ENCODE results near the gene GCC2. TPM values are rescaled to one million over a fixed set of nuclear protein-coding genes. Genes with fewer than 3 reads are reported as not detected.
"Not testable (repeated sequence)": the region's sequence is repeated elsewhere in the genome, so short reads cannot be mapped to it uniquely, and the experiment has no call there.

The GCC2 gene
- total RNA-seq, 2 experiments from 2014 or later = 46.2 to 53.4 TPM

DNA sequence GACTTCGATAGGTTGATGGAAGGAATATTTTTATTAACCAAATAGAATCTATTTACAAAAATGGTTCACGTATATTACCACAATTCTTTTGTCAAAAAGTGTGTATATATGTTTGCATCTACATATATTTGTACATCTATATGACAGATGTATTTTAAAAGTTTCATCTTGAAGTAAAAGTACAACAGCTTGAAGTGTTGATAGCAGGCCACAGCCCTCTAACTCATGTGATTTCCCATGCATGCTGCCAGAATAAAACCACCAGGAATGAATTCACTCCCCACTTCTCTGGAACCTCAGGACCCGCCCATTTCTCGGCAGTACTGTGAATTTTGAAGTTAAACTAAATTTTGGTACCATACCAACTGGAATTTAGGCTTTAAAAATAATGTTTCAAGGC lies 58.6 kb downstream of the GCC2 start:
- H3K9me3 Mint-ChIP-seq, CTCF ChIA-PET, H3K27ac Mint-ChIP-seq, H3K4me1 Mint-ChIP-seq, POLR2A ChIA-PET, H3K27me3 Mint-ChIP-seq, H3K4me3 Mint-ChIP-seq, DNase-seq: not testable (repeated sequence)
- H3K36me3 Mint-ChIP-seq (ENCODE audit: low read depth) = peaks cover 36% of the 10 kb centered on the region

DNA sequence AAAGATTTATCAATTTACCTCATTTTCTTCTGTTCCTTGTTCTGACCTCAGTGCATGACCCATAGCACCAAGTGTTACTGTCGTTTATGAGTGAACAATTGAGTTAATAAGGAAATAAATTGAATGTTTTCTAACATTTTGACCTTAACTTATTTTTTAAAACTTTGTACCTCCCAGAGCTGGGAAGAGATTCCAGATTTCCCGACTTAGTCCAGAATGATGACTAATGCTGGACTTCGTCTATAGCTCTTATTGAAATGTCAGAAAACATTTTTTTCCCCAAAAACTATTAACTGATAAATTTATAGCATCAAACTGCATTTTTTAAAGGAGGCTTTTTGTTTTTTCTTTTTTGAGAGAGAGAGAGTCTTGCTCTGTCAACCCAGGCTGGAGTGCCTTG lies 63.4 kb downstream of the GCC2 start:
- CTCF ChIA-PET = interaction anchor here (0.7 kb wide), 1 partner anchor 616 kb away, joined by 3 read pairs; no protein-coding TSS in a partner anchor
- H3K27me3 Mint-ChIP-seq, H3K4me1 Mint-ChIP-seq, POLR2A ChIA-PET, DNase-seq, H3K4me3 Mint-ChIP-seq, H3K27ac Mint-ChIP-seq, H3K9me3 Mint-ChIP-seq: not testable (repeated sequence)
- peaks cover 10% of the 10 kb centered on the region for H3K36me3 Mint-ChIP-seq (ENCODE audit: low read depth)

DNA sequence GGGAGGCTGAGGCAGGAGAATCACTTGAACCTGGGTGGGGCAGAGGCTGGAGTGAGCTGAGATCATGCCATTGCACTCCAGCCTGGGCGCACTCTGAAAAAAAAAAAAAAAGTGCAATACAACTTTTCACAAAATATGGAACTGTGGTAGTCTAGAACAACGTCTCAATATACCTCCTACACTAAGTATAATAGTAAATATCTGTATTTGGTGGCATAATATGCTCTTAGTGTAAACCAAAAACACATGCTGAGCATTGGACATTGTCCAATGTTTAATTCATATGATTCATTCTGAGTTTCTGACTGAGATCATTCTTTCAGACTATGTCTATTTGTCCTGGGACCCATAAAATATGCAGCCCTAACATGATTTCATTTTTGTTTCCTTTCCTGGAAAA lies 65.5 kb downstream of the GCC2 start:
- CTCF ChIA-PET; H3K27me3 Mint-ChIP-seq; POLR2A ChIA-PET; H3K4me3 Mint-ChIP-seq; H3K4me1 Mint-ChIP-seq; DNase-seq; H3K27ac Mint-ChIP-seq; H3K36me3 Mint-ChIP-seq (ENCODE audit: low read depth): not testable (repeated sequence)
- H3K9me3 Mint-ChIP-seq = peaks cover 11% of the 10 kb centered on the region

DNA sequence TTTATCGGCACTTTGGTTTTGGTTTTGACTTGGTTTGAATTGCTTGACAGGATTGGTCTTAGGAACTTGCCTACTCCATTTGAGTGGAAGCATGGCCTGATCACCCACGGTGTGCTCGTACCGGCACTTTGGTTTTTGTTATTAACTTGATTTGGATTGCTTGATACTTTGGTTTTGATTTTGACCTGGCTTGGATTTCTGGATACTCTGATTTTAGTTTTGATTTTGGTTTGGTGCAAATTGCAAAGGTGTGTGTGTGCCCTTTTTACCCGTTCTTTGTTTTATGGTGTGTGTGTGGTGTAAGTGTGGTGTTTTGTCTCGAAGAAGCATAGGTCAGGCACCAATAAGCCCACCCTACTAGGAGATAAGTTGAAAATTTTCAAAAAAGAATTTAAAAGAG lies 75.7 kb downstream of the GCC2 start:
- DNase-seq; POLR2A ChIA-PET; H3K9me3 Mint-ChIP-seq; H3K4me3 Mint-ChIP-seq; H3K27me3 Mint-ChIP-seq; H3K4me1 Mint-ChIP-seq; CTCF ChIA-PET; H3K36me3 Mint-ChIP-seq (ENCODE audit: low read depth); H3K27ac Mint-ChIP-seq: not testable (repeated sequence)

DNA sequence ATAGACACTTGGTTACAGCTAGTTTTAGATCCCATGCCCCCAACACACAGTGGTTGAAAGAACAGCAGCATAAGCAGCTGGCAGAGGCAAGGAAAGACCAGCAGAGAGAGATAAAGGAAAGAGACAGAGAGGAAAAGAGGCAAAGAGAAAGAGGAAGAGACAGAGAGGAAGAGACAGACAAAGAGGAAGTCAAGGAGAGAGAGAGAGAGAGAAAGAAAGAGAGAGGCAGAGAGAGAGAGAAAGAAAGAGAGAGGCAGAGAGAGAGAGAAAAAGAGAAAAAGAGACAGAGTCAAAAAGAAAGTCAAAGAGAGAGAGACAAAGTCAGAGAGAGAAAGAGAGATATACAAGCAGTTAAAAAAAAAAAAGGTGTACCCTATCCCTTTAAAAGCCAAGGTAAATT lies 76.3 kb downstream of the GCC2 start:
- POLR2A ChIA-PET; H3K9me3 Mint-ChIP-seq; H3K36me3 Mint-ChIP-seq (ENCODE audit: low read depth); DNase-seq; CTCF ChIA-PET; H3K4me3 Mint-ChIP-seq; H3K27me3 Mint-ChIP-seq: not testable (repeated sequence)
- peak overlapping the region; percentile 58 for H3K27ac Mint-ChIP-seq
- H3K4me1 Mint-ChIP-seq = peaks cover 11% of the 10 kb centered on the region

DNA sequence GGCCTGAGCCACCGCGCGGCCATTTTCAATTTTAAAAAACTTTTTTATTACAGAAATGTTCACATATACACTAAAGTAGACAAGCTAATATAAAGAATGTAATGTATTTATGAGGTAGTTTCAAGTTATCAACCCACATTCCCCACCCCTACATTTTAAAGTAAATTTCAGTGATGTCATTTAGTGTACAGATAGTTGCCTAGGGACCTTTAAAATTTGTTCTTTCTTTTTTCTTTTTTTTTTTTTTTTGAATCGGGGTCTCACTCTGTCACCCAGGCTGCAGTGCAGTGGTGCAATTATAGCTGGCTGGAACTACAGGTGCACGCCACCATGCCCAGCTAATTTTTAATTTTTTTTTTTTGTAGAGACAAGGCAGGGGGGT lies 82.7 kb downstream of the GCC2 start:
- peak overlapping the region; percentile 69 for H3K4me3 Mint-ChIP-seq
- no peaks in the 10 kb centered on the region for H3K27me3 Mint-ChIP-seq
- H3K9me3 Mint-ChIP-seq = no peaks in the 10 kb centered on the region
- CTCF ChIA-PET = interaction anchor here (0.6 kb wide), 2 partner anchors 52 to 100 kb away, joined by 3 to 4 read pairs; no protein-coding TSS in a partner anchor
- peak overlapping the region; percentile 88 for H3K27ac Mint-ChIP-seq
- POLR2A ChIA-PET = interaction anchor here (0.7 kb wide), 1 partner anchor 179 kb away, joined by 5 read pairs; no protein-coding TSS in a partner anchor
- H3K4me1 Mint-ChIP-seq = peaks cover 42% of the 10 kb centered on the region
- no peaks in the 10 kb centered on the region for H3K36me3 Mint-ChIP-seq (ENCODE audit: low read depth)
- DNase-seq = no peak

DNA sequence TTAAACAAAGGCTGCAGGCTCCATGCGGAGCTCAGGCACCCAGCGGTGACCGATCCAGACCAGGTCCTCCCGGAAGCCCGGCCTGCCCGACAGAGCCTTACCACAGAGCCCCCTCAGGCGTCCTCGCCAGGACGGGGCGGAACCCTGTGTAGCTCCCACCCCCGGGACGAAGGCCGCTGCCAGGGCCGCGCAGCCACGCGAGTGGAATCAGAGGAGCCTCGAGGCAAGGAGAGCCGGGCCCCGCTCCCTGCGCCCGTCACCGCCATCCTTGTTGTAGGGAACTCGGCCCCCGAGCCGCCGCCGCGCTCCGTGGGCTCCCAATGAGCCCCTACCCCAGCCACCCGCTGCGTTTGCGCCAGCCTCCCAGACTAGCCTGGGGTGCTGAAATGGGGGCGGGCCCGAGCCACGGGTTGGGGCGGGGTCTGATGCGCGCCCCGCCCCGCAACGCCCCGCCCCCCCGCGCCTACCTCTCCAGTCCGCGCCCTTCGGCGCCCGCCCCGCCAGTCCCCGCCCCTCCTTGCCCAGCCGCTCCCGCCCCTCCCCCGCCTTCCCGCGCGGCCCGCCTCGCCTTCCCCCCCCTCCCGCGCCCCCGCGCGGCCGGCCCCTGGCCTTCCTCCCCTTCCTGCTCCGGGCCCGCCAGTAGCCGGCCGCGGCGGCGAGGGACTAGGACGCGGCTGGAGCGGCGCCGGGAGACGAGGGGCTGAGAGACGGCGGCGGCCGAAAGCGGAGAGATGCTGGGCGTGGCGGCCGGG lies 85.0 kb downstream of the GCC2 start, which contains the start of gene LIMS1:
Gene LIMS1 (plus strand): TSS at position 639 of the 752 bp plus-strand sequence. CDS start 93 bp downstream, at position 732.
- Mint-ChIP-seq H3K4me3 (peak within 1 kb of the TSS; percentile 96), H3K4me1 (peaks cover 59% of the 10 kb centered on the region)
- CTCF ChIA-PET = interaction anchor here (0.9 to 1.4 kb wide), 5 partner anchors 8 to 103 kb away, joined by 3 to 7 read pairs (median 3); no protein-coding TSS in a partner anchor

DNA sequence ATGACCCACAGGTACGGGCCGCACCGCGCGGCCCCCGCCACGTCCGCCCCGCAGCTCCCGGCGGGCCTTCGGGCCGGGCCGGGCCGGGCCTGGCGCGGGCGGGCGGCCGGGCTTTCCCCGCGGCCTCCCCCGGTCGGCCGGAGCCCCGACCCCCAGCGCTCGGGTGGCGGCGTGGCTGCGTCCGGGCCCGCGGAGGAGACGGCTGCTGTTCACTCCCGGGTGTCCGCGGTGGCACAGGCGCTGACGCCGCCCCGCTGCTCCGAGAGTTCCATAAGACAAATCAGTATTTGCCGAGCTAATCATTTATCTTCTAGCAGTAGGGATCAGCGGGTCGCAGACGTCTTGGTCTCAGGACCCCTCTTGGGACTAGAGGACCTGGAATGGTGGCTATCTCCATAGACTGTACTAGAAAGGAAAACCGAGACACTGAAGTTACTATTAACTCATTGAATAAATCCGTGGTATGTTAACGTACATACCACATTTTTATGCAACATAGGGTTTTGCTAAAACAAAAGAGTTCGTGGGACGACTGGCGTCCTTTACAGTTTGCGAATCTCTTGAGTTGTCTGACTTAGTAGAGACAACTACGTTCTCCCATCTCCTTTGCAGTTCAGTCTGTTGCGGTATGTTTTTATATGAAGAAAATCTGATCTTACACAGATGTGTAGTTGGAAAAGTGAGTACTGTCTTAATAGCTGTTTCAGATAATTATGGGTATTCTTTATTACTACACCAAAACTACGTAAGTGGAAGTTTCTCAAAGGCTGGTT lies 85.8 kb downstream of the GCC2 start:
- H3K27ac Mint-ChIP-seq = peak overlapping the region; percentile 91
- peaks cover 62% of the 10 kb centered on the region for H3K4me1 Mint-ChIP-seq
- POLR2A ChIA-PET = no interaction called here
- no peaks in the 10 kb centered on the region for H3K9me3 Mint-ChIP-seq
- CTCF ChIA-PET = interaction anchor here (1.0 to 1.4 kb wide), 2 partner anchors 50 to 82 kb away, joined by 3 read pairs; no protein-coding TSS in a partner anchor
- no peaks in the 10 kb centered on the region for H3K27me3 Mint-ChIP-seq
- peak overlapping the region; percentile 96 for H3K4me3 Mint-ChIP-seq
- DNase-seq = peak; percentile 37
- no peaks in the 10 kb centered on the region for H3K36me3 Mint-ChIP-seq (ENCODE audit: low read depth)

More for the DNA sequence above, 85.0 kb downstream of the GCC2 start, which contains the start of gene LIMS1:
- Mint-ChIP-seq H3K27ac (peak within 1 kb of the TSS; percentile 96), H3K9me3 (no peaks in the 10 kb centered on the region), H3K36me3 (ENCODE audit: low read depth) (no peaks in the 10 kb centered on the region), H3K27me3 (no peaks in the 10 kb centered on the region)
- peak; percentile 89 for DNase-seq
- POLR2A ChIA-PET = interaction anchor here (0.6 kb wide), 2 partner anchors 43 to 85 kb away, joined by 3 to 5 read pairs; no protein-coding TSS in a partner anchor

DNA sequence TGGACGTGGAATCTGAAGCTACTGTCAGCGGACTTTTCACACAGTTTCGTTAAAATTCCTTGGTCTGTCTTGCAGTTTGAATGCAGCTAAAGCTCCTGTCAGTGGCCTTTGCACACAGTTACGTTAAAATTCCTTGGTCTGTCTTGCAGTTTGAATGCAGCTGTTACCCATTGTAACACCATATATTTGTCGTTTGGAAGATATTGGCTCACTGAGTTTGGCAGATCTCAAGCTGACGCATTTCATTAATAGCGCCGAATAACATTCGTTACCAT lies 86.3 kb downstream of the GCC2 start:
- ChIA-PET POLR2A (no interaction called here), CTCF (interaction anchor here (1.0 to 1.4 kb wide), 2 partner anchors 49 to 82 kb away, joined by 3 read pairs; no protein-coding TSS in a partner anchor)
- no peak for DNase-seq
- Mint-ChIP-seq H3K27me3 (no peaks in the 10 kb centered on the region), H3K27ac (no peak overlapping the region), H3K4me1 (peaks cover 61% of the 10 kb centered on the region), H3K4me3 (peak overlapping the region; percentile 96), H3K9me3 (no peaks in the 10 kb centered on the region), H3K36me3 (ENCODE audit: low read depth) (no peaks in the 10 kb centered on the region)

DNA sequence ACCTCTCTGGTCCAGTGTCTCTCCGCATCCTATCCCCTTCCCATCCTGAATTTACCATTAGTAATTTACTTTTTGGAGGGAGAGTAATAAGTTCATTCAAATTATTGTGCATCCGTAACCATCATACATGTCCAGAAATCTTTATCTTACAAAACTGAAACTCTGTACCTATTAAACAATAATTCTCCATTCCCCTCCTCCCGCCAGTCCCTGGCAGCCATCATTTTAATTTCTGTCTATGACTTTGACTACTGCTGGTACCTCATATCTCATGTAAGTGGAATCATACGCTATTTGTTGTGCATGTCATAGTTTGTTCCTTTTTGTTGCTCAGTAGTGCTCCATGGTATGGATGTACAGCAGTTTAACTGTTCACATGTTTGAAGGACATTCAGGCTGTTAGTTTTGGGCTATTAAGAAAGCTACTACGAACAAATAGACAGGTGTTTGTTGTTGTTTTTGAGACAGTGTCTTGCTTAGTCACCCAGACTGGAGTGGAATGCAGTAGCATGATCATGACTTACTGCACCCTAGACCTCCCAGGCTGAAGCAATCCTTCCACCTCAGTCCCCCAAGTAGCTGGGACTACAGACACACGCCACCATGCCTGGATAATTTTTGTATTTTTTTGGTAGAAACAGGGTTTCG lies 87.3 kb downstream of the GCC2 start:
- POLR2A ChIA-PET = no interaction called here
- Mint-ChIP-seq H3K27ac (no peak overlapping the region), H3K9me3 (no peaks in the 10 kb centered on the region), H3K4me1 (peaks cover 58% of the 10 kb centered on the region), H3K4me3 (peak overlapping the region; percentile 56), H3K27me3 (no peaks in the 10 kb centered on the region), H3K36me3 (ENCODE audit: low read depth) (peaks cover 2% of the 10 kb centered on the region)
- CTCF ChIA-PET = interaction anchor here (1.4 kb wide), 1 partner anchor 83 kb away, joined by 3 read pairs; no protein-coding TSS in a partner anchor
- DNase-seq = no peak

DNA sequence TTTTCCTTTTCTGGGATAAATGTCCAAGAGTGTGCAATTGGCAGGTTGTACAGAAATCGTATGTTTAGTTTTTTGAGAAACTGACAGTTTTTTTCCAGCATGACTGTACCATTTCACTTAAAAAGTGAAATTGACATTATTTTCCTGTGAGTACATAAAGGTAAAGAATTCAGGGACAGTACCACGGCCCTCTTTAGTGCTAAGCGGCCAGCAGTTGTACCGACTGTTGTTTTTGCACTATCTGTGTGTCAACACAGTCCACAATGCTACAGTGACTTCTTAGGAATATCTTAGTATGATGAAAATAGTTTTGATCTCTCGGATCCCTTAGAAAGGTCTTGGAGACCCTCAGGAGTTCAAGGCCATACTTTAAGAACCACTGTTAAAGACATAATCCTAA lies 87.9 kb downstream of the GCC2 start:
- POLR2A ChIA-PET = no interaction called here
- Mint-ChIP-seq H3K27me3 (no peaks in the 10 kb centered on the region), H3K4me3 (no peak overlapping the region), H3K4me1 (peaks cover 54% of the 10 kb centered on the region), H3K27ac (no peak overlapping the region), H3K9me3 (no peaks in the 10 kb centered on the region), H3K36me3 (ENCODE audit: low read depth) (peaks cover 5% of the 10 kb centered on the region)
- no peak for DNase-seq
- CTCF ChIA-PET = no interaction called here

DNA sequence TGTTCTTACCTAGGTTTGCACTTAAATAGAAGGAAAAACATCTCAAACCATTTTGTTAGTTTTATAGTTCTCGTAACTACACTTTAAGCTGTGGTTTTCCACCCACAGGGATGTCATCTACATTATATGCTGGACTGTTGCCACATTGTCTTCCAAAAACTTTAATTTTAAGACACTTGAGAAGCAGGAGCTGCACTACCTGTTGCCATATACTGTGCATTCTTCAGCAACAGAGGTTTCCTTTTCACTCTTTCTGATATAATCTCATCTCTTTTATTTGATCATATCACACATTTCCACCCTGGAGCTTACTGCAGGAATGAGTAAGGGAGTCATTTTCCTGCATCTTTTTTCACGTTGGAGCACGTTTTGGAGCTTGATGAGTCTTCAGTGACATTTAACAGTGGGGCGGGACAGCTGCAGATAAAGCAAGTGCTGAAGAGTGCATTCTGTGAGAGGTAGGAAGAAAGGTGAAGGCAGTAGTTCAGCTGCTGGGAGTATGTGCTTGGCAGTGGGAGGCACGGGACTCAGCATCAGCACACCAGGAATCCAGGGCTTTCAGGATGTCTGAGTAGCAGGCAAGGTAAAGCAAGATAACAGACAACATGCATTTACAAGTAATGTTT lies 89.1 kb downstream of the GCC2 start:
- no peak for DNase-seq
- peaks cover 10% of the 10 kb centered on the region for H3K36me3 Mint-ChIP-seq (ENCODE audit: low read depth)
- CTCF ChIA-PET = interaction anchor here (1.0 kb wide), 1 partner anchor 46 kb away, joined by 3 read pairs; no protein-coding TSS in a partner anchor
- no peaks in the 10 kb centered on the region for H3K27me3 Mint-ChIP-seq
- POLR2A ChIA-PET = no interaction called here
- H3K27ac Mint-ChIP-seq = no peak overlapping the region
- peaks cover 48% of the 10 kb centered on the region for H3K4me1 Mint-ChIP-seq
- no peak overlapping the region for H3K4me3 Mint-ChIP-seq
- no peaks in the 10 kb centered on the region for H3K9me3 Mint-ChIP-seq
